CD4-positive, alpha-beta T cell treated with Interferon alpha-2 for 1 hour (primary cell): ENCODE data around the gene RAPH1.

Source experiments
- DNase-seq, 2 donors: peaks; one replicate each; pipeline ENCODE4 v3.0.0-alpha.2; 2020 to 2022

Gene RAPH1

DNA sequence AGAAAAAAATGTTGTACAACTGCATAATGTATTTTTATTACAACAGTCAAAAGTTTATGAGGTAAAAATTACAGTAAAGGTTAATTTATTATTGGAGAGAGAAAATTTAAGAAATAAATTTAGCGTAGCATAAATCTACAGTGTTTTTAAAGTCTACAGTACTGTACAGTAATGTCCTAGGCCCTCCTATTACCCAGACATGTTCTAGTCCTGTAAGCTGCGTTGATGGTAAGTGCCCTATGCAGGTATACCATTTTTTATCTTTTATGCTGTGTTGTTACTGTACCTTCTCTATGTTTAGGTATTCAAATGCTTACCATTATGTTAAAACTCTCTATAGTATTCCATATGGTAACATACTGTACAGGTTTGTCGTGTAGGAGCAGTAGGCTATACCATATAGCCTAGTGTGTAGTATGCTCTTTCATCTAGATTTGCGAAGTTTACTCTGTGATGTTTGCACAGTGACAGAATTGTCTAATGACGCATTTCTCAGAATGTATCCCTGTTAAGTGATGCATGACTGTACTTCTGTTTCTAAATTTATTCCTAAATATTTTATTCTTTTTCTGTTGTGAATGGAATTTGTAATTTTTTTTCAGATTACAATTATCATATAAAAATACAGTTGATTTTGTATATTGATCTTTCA lies 182.4 kb downstream of the RAPH1 start:
- no peak for DNase-seq

DNA sequence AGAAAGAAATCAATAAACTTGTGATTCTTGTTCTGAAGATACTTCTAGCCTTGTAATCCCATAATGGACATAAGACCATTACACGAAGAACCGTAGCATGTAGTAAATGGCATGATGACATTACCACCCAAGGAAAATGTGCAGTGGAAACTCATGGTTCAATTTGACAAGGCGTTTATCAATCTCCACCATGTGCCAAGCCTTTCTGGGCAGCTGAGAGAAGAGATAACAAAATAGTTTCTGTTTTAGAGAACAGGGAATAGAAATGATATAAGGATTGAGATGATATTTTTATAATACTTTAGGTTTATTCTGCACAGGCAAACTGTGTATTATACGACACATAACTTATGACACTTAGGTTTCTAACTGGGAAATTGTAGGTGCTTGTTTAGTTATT lies 187.7 kb downstream of the RAPH1 start:
- no peak for DNase-seq

- DNase-seq = no peak
Measured at GRCh38 chr2:203346612-203347011, 188.5 kb downstream of the RAPH1 start.

GRCh38 chr2:203344667-203345066 lies 190.4 kb downstream of the RAPH1 start:
- DNase-seq = no peak
